Parathyroid adenoma (tissue), 2 donors: Measurements from ENCODE around the gene XPOT.

ENCODE experiments used
- H2AFZ ChIP-seq: fragments of 300-600 bp; sonication (generic); one replicate; pipeline ENCODE4 v1.7.0; 2017; ENCODE audit warnings: antibody characterized with exemption, mild to moderate bottlenecking
- H3K27ac ChIP-seq: fragments of 300-600 bp; sonication (generic); one replicate; pipeline ENCODE4 v1.7.0; 2017
- H3K27me3 ChIP-seq: fragments of 300-600 bp; sonication (generic); one replicate; pipeline ENCODE4 v1.7.0; 2017; ENCODE audit warnings: low read length; ENCODE audit not compliant: control insufficient read depth, insufficient read depth
- H3K36me3 ChIP-seq: fragments of 300-600 bp; sonication (generic); one replicate; pipeline ENCODE4 v1.7.0; 2017; ENCODE audit warnings: low read length; ENCODE audit not compliant: control insufficient read depth, insufficient read depth
- H3K4me1 ChIP-seq: fragments of 300-600 bp; sonication (generic); one replicate; pipeline ENCODE4 v1.7.0; 2017; ENCODE audit warnings: control low read depth
- H3K4me2 ChIP-seq: fragments of 300-600 bp; sonication (generic); one replicate; pipeline ENCODE4 v1.7.0; 2017; ENCODE audit warnings: low read length
- H3K4me3 ChIP-seq: fragments of 300-600 bp; sonication (generic); one replicate; pipeline ENCODE4 v1.7.0; 2017; ENCODE audit warnings: low read depth, low read length
- H3K79me2 ChIP-seq: fragments of 300-600 bp; sonication (generic); one replicate; pipeline ENCODE4 v1.7.0; 2017; ENCODE audit warnings: control low read depth
- H3K9ac ChIP-seq: fragments of 300-600 bp; sonication (generic); one replicate; pipeline ENCODE4 v1.7.0; 2017; ENCODE audit warnings: mild to moderate bottlenecking
- H3K9me3 ChIP-seq: fragments of 300-600 bp; sonication (generic); one replicate; pipeline ENCODE4 v1.7.0; 2017; ENCODE audit warnings: low read length; ENCODE audit not compliant: control insufficient read depth
- CTCF ChIP-seq: fragments of 300-600 bp; sonication (generic); IDR thresholded peaks from one replicate; pipeline ENCODE4 v1.7.0; 2017; ENCODE audit warnings: antibody characterized with exemption, mild to moderate bottlenecking
- donor health status: primary hyperparathyroidism.

Gene XPOT

GRCh38 chr12:64428956-64429355 is 24.8 kb downstream of the XPOT start:
- Histone ChIP-seq H3K9me3 (no peaks in the 10 kb centered on the region), H3K27me3 (no peaks in the 10 kb centered on the region), H3K79me2 (no peaks in the 10 kb centered on the region), H3K4me1 (no peaks in the 10 kb centered on the region), H3K36me3 (no peaks in the 10 kb centered on the region), H3K4me2 (no peak overlapping the region), H3K4me3 (no peak overlapping the region), H2AFZ (no peak overlapping the region), H3K27ac (no peak overlapping the region), H3K9ac (no peak overlapping the region)
- TF ChIP-seq CTCF: no peak

- no peaks in the 10 kb centered on the region for H3K9me3 ChIP-seq
Measured at GRCh38 chr12:64430886-64431285, 26.7 kb downstream of the XPOT start.

GRCh38 chr12:64431791-64432190 is 27.6 kb downstream of the XPOT start:
- Histone ChIP-seq H3K4me3 (no peak overlapping the region), H3K27me3 (no peaks in the 10 kb centered on the region), H3K36me3 (no peaks in the 10 kb centered on the region), H3K4me2 (no peak overlapping the region), H3K4me1 (no peaks in the 10 kb centered on the region), H3K79me2 (no peaks in the 10 kb centered on the region), H3K27ac (no peak overlapping the region), H3K9ac (no peak overlapping the region), H2AFZ (no peak overlapping the region), H3K9me3 (no peaks in the 10 kb centered on the region)
- no peak for TF ChIP-seq CTCF

More at GRCh38 chr12:64430886-64431285, 26.7 kb downstream of the XPOT start:
- Histone ChIP-seq H3K27ac (no peak overlapping the region), H3K79me2 (no peaks in the 10 kb centered on the region), H3K36me3 (no peaks in the 10 kb centered on the region), H3K9ac (no peak overlapping the region), H3K4me3 (no peak overlapping the region), H3K27me3 (no peaks in the 10 kb centered on the region), H3K4me2 (no peak overlapping the region), H2AFZ (no peak overlapping the region), H3K4me1 (no peaks in the 10 kb centered on the region)
- TF ChIP-seq CTCF: no peak

DNA sequence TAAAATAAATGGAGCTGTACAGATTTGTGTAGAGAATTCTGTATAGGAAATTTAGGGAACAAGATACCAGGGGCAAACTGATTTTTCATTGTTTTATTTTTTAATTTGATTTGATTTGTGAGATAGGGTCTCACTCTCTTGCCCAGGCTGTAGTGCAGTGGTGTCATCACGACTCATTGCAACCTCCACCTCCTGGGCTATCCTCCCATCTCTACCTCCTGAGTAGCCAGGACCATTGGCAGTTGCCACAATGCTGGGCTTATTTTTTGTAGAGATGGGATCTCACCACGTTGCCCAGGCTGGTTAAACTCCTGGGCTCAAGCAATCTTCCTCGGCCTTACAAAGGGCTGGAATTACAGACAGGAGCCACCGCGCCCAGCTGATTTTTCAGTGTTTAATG is 29.7 kb downstream of the XPOT start:
- no peaks in the 10 kb centered on the region for H3K27me3 ChIP-seq
- no peak overlapping the region for H2AFZ ChIP-seq
- H3K9ac ChIP-seq: no peak overlapping the region
- no peak overlapping the region for H3K27ac ChIP-seq
- no peaks in the 10 kb centered on the region for H3K79me2 ChIP-seq
- no peak for TF ChIP-seq CTCF
- H3K9me3 ChIP-seq: no peaks in the 10 kb centered on the region
- no peaks in the 10 kb centered on the region for H3K4me1 ChIP-seq
- H3K36me3 ChIP-seq: no peaks in the 10 kb centered on the region
- no peak overlapping the region for H3K4me3 ChIP-seq
- no peak overlapping the region for H3K4me2 ChIP-seq

GRCh38 chr12:64440100-64440499 is 35.9 kb downstream of the XPOT start:
- H3K4me1 ChIP-seq: no peaks in the 10 kb centered on the region
- H3K27me3 ChIP-seq: no peaks in the 10 kb centered on the region
- no peaks in the 10 kb centered on the region for H3K9me3 ChIP-seq
- no peaks in the 10 kb centered on the region for H3K36me3 ChIP-seq
- H3K4me3 ChIP-seq: no peak overlapping the region
- H3K4me2 ChIP-seq: no peak overlapping the region
- no peak overlapping the region for H2AFZ ChIP-seq
- H3K79me2 ChIP-seq: no peaks in the 10 kb centered on the region
- H3K9ac ChIP-seq: no peak overlapping the region
- no peak overlapping the region for H3K27ac ChIP-seq
- TF ChIP-seq CTCF: no peak
